Measurements from ENCODE around the gene TMEM86A. TPM values are rescaled to one million over a fixed set of nuclear protein-coding genes. Genes with fewer than 3 reads are reported as not detected.

TMEM86A gene
- total RNA-seq, 2 experiments from 2014 or later, result 0.92 to 2.7 TPM

- TF ChIP-seq EZH2phosphoT487 (IDR thresholded peaks at IDR 0.05; ENCODE audit: borderline replicate concordance, low read depth, low read length) (no peak), CTCF (conservative IDR thresholded peaks at IDR 0.05; ENCODE audit: low read length) (no peak)
- BruUV-seq (replicated peaks), result no TSS peak
- intact Hi-C loops (cut with micrococcal nuclease; ENCODE audit: unreplicated experiment), result no loop called here
These were observed 3.1 kb downstream of the TMEM86A start for GRCh38 chr11:18701614-18702216.

GRCh38 chr11:18703001-18703763 lies 4.6 kb downstream of the TMEM86A start:
- Histone ChIP-seq H3K36me3 (ENCODE audit: insufficient read depth, low read length) (no peaks in the 10 kb centered on the region), H4K20me1 (ENCODE audit: insufficient read depth, low read length) (no peaks in the 10 kb centered on the region), H3K9me2 (ENCODE audit: insufficient read depth, low read length) (no peaks in the 10 kb centered on the region), H3K4me2 (ENCODE audit: low read length) (no peak overlapping the region), H2AFZ (ENCODE audit: low read length) (no peak overlapping the region), H3K9me3 (ENCODE audit: low read length) (no peaks in the 10 kb centered on the region), H3K4me3 (ENCODE audit: low read depth, low read length, poor library complexity, severe bottlenecking) (no peak overlapping the region), H3K4me1 (ENCODE audit: insufficient read depth, low read length, poor library complexity, severe bottlenecking) (peaks cover 11% of the 10 kb centered on the region), H3K79me2 (ENCODE audit: insufficient read depth, low read depth, low read length) (no peaks in the 10 kb centered on the region), H3K27ac (ENCODE audit: low read depth, low read length, poor library complexity, severe bottlenecking) (no peak overlapping the region)
- POLR2A ChIA-PET, result interaction anchor here (0.7 kb wide), 1 partner anchor 74 kb away, joined by 3 read pairs; no protein-coding TSS in a partner anchor
- DNase-seq (ENCODE audit: low spot score), result no peak
- BruUV-seq (replicated peaks), result no TSS peak
- CTCF ChIA-PET (ENCODE audit: unreplicated experiment), result no interaction called here
- no peak for TF ChIP-seq CTCF (conservative IDR thresholded peaks at IDR 0.05; ENCODE audit: low read length)
- no peak for TF ChIP-seq EZH2phosphoT487 (IDR thresholded peaks at IDR 0.05; ENCODE audit: borderline replicate concordance, low read depth, low read length)
- intact Hi-C loops (cut with micrococcal nuclease; ENCODE audit: unreplicated experiment), result no loop called here

More at GRCh38 chr11:18701614-18702216, 3.1 kb downstream of the TMEM86A start:
- Histone ChIP-seq H3K79me2 (ENCODE audit: insufficient read depth, low read depth, low read length) (no peaks in the 10 kb centered on the region), H4K20me1 (ENCODE audit: insufficient read depth, low read length) (no peaks in the 10 kb centered on the region), H3K4me1 (ENCODE audit: insufficient read depth, low read length, poor library complexity, severe bottlenecking) (peaks cover 15% of the 10 kb centered on the region), H3K9me3 (ENCODE audit: low read length) (no peaks in the 10 kb centered on the region), H3K4me2 (ENCODE audit: low read length) (no peak overlapping the region), H3K36me3 (ENCODE audit: insufficient read depth, low read length) (no peaks in the 10 kb centered on the region), H2AFZ (ENCODE audit: low read length) (no peak overlapping the region), H3K9me2 (ENCODE audit: insufficient read depth, low read length) (no peaks in the 10 kb centered on the region), H3K27ac (ENCODE audit: low read depth, low read length, poor library complexity, severe bottlenecking) (no peak overlapping the region), H3K4me3 (ENCODE audit: low read depth, low read length, poor library complexity, severe bottlenecking) (no peak overlapping the region)
- DNase-seq (ENCODE audit: low spot score), result no peak
- ChIA-PET POLR2A (no interaction called here), CTCF (ENCODE audit: unreplicated experiment) (no interaction called here)

All from OCI-LY7 (cell line).